K562 (cell line): ENCODE data around the gene UNC5B. TPM values are rescaled to one million over a fixed set of nuclear protein-coding genes. Genes with fewer than 3 reads are reported as not detected.

Experiments
- ATAC-seq: fragments of 200-7000 bp; cut with Tn5 transposase; 3 replicates; pipeline ENCODE4 v1.9.1; 2020; ENCODE audit warnings: moderate library complexity
- BruUV-seq: library from RNA; stranded (reverse); fragments of 400-500 nt; replicated peaks from 2 replicates; lab custom pipeline; 2021; lab: Mats Ljungman, UMichigan
- CTCF ChIA-PET: fragments of 300-600 bp; formaldehyde crosslinking; extraction: SDS; loops from one replicate; lab custom pipeline; 2021; ENCODE audit warnings: low intra/inter-chr PET ratio; lab: Yijun Ruan, JAX
- POLR2A ChIA-PET: fragments of 300-600, 350-650 bp; sonication (Branson Sonifier 250); formaldehyde crosslinking; extraction: SDS; loops from one replicate; lab custom pipeline; 2021; ENCODE audit warnings: antibody characterized with exemption, inconsistent platforms; lab: Yijun Ruan, JAX
- DNase-seq, 4 experiments: peaks; one replicate each; pipeline versions ENCODE4 v3.0.0 to v3.0.0-alpha.2; 2011 to 2018; ENCODE audit warnings: low spot score in 3 of 4, mixed read lengths in 3 of 4; ENCODE audit errors: extremely low read depth in 1 of 4
- FAIRE-seq: peaks from 2 replicates; lab custom pipeline; 2011; peaks lifted over from hg19 to GRCh38; lab: Jason Lieb, UNC
- H2AFZ ChIP-seq: 2 replicates; pipeline ENCODE4 v1.6.0; 2011; ENCODE audit warnings: low read depth, low read length, control low read depth, inconsistent platforms
- H3K27ac ChIP-seq: fragments of 200-600 bp; 3 replicates; pipeline ENCODE4 v1.8.0; 2011; ENCODE audit warnings: low read depth, mild to moderate bottlenecking, control low read depth, inconsistent platforms, low read length, moderate library complexity, mixed read lengths; ENCODE audit errors: extremely low read depth
- H3K27me3 ChIP-seq, 2 experiments: fragments of 300-600 bp in 1 of 2; 2 replicates in 1 of 2; 3 replicates in 1 of 2; pipeline versions ENCODE4 v1.6.0 to v1.8.0; 2011; ENCODE audit warnings: inconsistent platforms in 2 of 2, low read length in 2 of 2, mild to moderate bottlenecking in 1 of 2, mixed read lengths in 1 of 2, moderate library complexity in 1 of 2; ENCODE audit not compliant: control insufficient read depth in 2 of 2, insufficient read depth in 2 of 2
- H3K36me3 ChIP-seq: fragments of 300-600 bp; 3 replicates; pipeline ENCODE4 v1.8.0; 2011; ENCODE audit warnings: mild to moderate bottlenecking, low read length, inconsistent platforms; ENCODE audit not compliant: control insufficient read depth, insufficient read depth
- H3K4me1 ChIP-seq, 2 experiments: fragments of 200-600 bp in 1 of 2; replicated peaks in 1 of 2; 2 replicates in 1 of 2; 3 replicates in 1 of 2; pipeline versions ENCODE4 v1.5.1 to v1.8.0; 2011; ENCODE audit warnings: inconsistent platforms in 2 of 2, low read length in 2 of 2, mild to moderate bottlenecking in 1 of 2, mixed read lengths in 1 of 2, moderate library complexity in 1 of 2; ENCODE audit not compliant: control insufficient read depth in 2 of 2, insufficient read depth in 2 of 2
- H3K4me2 ChIP-seq: 2 replicates; pipeline ENCODE4 v1.6.1; 2011; ENCODE audit warnings: low read length, control low read depth, inconsistent platforms, mixed read lengths; ENCODE audit not compliant: insufficient read depth
- H3K4me3 ChIP-seq: fragments of 200-600 bp; sonication (generic), shearing (Covaris generic); 2 replicates; pipeline ENCODE4 v1.5.1; 2016; ENCODE audit warnings: control low read depth, inconsistent platforms
- H3K79me2 ChIP-seq: fragments of 200-600 bp; 3 replicates; pipeline ENCODE4 v1.8.0; 2011; ENCODE audit warnings: low read length, inconsistent platforms; ENCODE audit not compliant: control insufficient read depth, insufficient read depth
- H3K9ac ChIP-seq, 2 experiments: 2 replicates each; pipeline versions ENCODE4 v1.6.0 to v1.6.1; 2011; ENCODE audit warnings: low read depth in 2 of 2, low read length in 2 of 2, control low read depth in 1 of 2, inconsistent platforms in 1 of 2, mild to moderate bottlenecking in 1 of 2, mixed read lengths in 1 of 2; ENCODE audit not compliant: insufficient read depth in 1 of 2
- H3K9me1 ChIP-seq: one replicate; pipeline ENCODE4 v1.6.0; 2011; ENCODE audit warnings: inconsistent platforms, mild to moderate bottlenecking, low read length, moderate library complexity; ENCODE audit not compliant: control insufficient read depth, insufficient read depth
- H3K9me3 ChIP-seq: replicated peaks from 2 replicates; pipeline ENCODE4 v1.5.1; 2011; ENCODE audit warnings: low read depth, low read length, inconsistent platforms; ENCODE audit not compliant: control insufficient read depth, insufficient read depth
- H4K20me1 ChIP-seq: replicated peaks from 2 replicates; pipeline ENCODE4 v1.6.1; 2011; ENCODE audit warnings: low read length, inconsistent platforms, mixed read lengths; ENCODE audit not compliant: control insufficient read depth, insufficient read depth
- BCOR ChIP-seq: fragments of 450-650 bp; IDR thresholded peaks from 2 replicates; pipeline ENCODE4 v1.6.1; 2016
- CHD4 ChIP-seq: fragments of 200-600 bp; sonication (generic); IDR thresholded peaks from 3 replicates; pipeline ENCODE4 v1.6.1; 2012; ENCODE audit warnings: low read depth, mild to moderate bottlenecking, mixed read lengths, low read length, inconsistent platforms; ENCODE audit not compliant: insufficient read depth, insufficient replicate concordance, poor library complexity, severe bottlenecking
- PTTG1 ChIP-seq: fragments of 450-650 bp; IDR thresholded peaks from 2 replicates; pipeline ENCODE4 v1.6.1; 2016; ENCODE audit warnings: low read depth, mild to moderate bottlenecking, missing genetic modification characterization, missing compliant biosample characterization
- RBM25 ChIP-seq: fragments of 200-400 bp; formaldehyde crosslinking; IDR thresholded peaks from 2 replicates; pipeline ENCODE4 v1.6.1; 2018; ENCODE audit warnings: low read length, low read depth, moderate library complexity; ENCODE audit not compliant: severe bottlenecking
- WGBS: fragments of 100-300 bp; shearing (Covaris generic); methylation state at CpG from one replicate; pipeline ENCODE4 v1.1.6; 2016; ENCODE audit warnings: low coverage, mixed read lengths; ENCODE audit not compliant: insufficient coverage; ENCODE audit errors: missing lambda C conversion rate; 5-methylcytosine and 5-hydroxymethylcytosine counted together
- in situ Hi-C: fragments of 300-500 bp; cut with MboI; formaldehyde crosslinking; loops from 4 replicates; pipeline ENCODE4 v1.15.0; 2018; ENCODE audit warnings: inconsistent platforms, mixed read lengths
- intact Hi-C: fragments of 100-400 bp; cut with micrococcal nuclease; formaldehyde crosslinking; loops from 2 replicates; pipeline ENCODE4 v1.14.2; 2022
- polyA plus RNA-seq, 8 experiments: library from polyadenylated mRNA; depleted of rRNA in 4 of 8; stranded (reverse) in 5 of 8; unstranded in 3 of 8; fragments of >200 nt; fragmentation: Nextera tagmentation in 2 of 8; fragmentation: Illumina TruSeq in 1 of 8; extraction: Ambion mirVana in 2 of 8; extraction: Trizol in 1 of 8; gene quantifications; 2 replicates each; pipeline versions ENCODE4 v1.2.1 to v1.2.3, GENCODE V29; 2011 to 2014; ENCODE audit warnings: inconsistent platforms in 1 of 8, missing spikeins in 1 of 8
- total RNA-seq, 7 experiments: library from RNA; depleted of rRNA in 6 of 7; stranded (reverse); fragments of >200 nt in 6 of 7; fragmentation: Illumina TruSeq in 2 of 7; extraction: Trizol in 2 of 7; gene quantifications; 2 replicates each; pipeline versions ENCODE4 v1.2.1 to v1.2.3, GENCODE V29; 2011 to 2021; ENCODE audit warnings: low replicate concordance in 1 of 7

Gene UNC5B
- total and polyA plus RNA-seq, 9 of the 15 experiments (the other 6 are each of a cell fraction or from before 2014, with no cell fraction given), result 0.10 to 8.4 (median 2.1) TPM

GRCh38 chr10:71258046-71258445, 45.7 kb downstream of the UNC5B start:
- H3K4me2 ChIP-seq, result no peak overlapping the region
- no peaks in the 10 kb centered on the region for H3K36me3 ChIP-seq
- no peaks in the 10 kb centered on the region for H3K9me1 ChIP-seq
- no peak for DNase-seq
- no peak overlapping the region for H3K4me3 ChIP-seq
- ChIA-PET POLR2A (interaction anchor here (0.5 to 1.7 kb wide), 5 partner anchors 17 to 247 kb away, joined by 3 to 5 read pairs (median 3); no protein-coding TSS in a partner anchor), CTCF (no interaction called here)
- H3K9ac ChIP-seq, result no peak overlapping the region
- FAIRE-seq, result no peak
- TF ChIP-seq BCOR, result peak; percentile 33; the same call in 1 of the 2 replicates
- TF ChIP-seq RBM25, result peak; percentile 86
- TF ChIP-seq CHD4, result peak; percentile 91
- no peak for TF ChIP-seq PTTG1 (tag)
- no peaks in the 10 kb centered on the region for H3K79me2 ChIP-seq
- in situ Hi-C loops (no loop called here), intact Hi-C loops (no loop called here)
- no peak overlapping the region for H3K27ac ChIP-seq
- BruUV-seq, result no TSS peak
- peaks cover 3% of the 10 kb centered on the region; the same call in 1 of the 2 replicates for H4K20me1 ChIP-seq
- no peaks in the 10 kb centered on the region for H3K9me3 ChIP-seq
- ATAC-seq, result no peak
- H2AFZ ChIP-seq, result no peak overlapping the region
- peaks cover 0 to 16% of the 10 kb centered on the region in 2 experiments; a peak in 3 of 5 replicates for H3K27me3 ChIP-seq
- whole genome bisulfite sequencing, result 34% methylated on average over 4 of the region's 4 CpGs
- peaks cover 8 to 20% of the 10 kb centered on the region in 2 experiments; a peak in 4 of 5 replicates for H3K4me1 ChIP-seq
